HEK293 (cell line): ENCODE data around the gene NCKAP5L.

Experiments used
- SP2 ChIP-seq: fragments of 450-650 bp; formaldehyde crosslinking; IDR thresholded peaks from 2 replicates; pipeline ENCODE4 v1.5.1; 2016; ENCODE audit warnings: missing biosample characterization, missing genetic modification characterization
- TCF7L2 ChIP-seq: IDR thresholded peaks from 2 replicates; pipeline ENCODE4 v1.6.1; 2011; ENCODE audit warnings: low read depth, mild to moderate bottlenecking, inconsistent platforms, low read length, moderate library complexity, borderline replicate concordance
- ZNF350 ChIP-seq: fragments of 450-650 bp; formaldehyde crosslinking; IDR thresholded peaks from 2 replicates; pipeline ENCODE4 v1.5.0; 2017; ENCODE audit warnings: missing biosample characterization, mild to moderate bottlenecking, missing genetic modification characterization
- ZNF510 ChIP-seq: fragments of 450-650 bp; formaldehyde crosslinking; IDR thresholded peaks from 2 replicates; pipeline ENCODE4 v1.5.1; 2018; ENCODE audit warnings: mild to moderate bottlenecking, missing genetic modification characterization, missing biosample characterization; ENCODE audit not compliant: insufficient replicate concordance
- ZNF561 ChIP-seq: fragments of 450-650 bp; IDR thresholded peaks from 2 replicates; pipeline ENCODE4 v1.5.1; 2018; ENCODE audit warnings: missing biosample characterization, missing genetic modification characterization, borderline replicate concordance
- ZNF658 ChIP-seq: fragments of 450-650 bp; formaldehyde crosslinking; IDR thresholded peaks from 2 replicates; pipeline ENCODE4; 2016; ENCODE audit warnings: missing biosample characterization, missing genetic modification characterization
- TF ChIP-seq, protein P1 (sequence below): fragments of 450-650 bp; formaldehyde crosslinking; IDR thresholded peaks from 2 replicates; pipeline ENCODE4 v1.5.1; 2016; ENCODE audit warnings: missing biosample characterization, missing genetic modification characterization

DNA sequence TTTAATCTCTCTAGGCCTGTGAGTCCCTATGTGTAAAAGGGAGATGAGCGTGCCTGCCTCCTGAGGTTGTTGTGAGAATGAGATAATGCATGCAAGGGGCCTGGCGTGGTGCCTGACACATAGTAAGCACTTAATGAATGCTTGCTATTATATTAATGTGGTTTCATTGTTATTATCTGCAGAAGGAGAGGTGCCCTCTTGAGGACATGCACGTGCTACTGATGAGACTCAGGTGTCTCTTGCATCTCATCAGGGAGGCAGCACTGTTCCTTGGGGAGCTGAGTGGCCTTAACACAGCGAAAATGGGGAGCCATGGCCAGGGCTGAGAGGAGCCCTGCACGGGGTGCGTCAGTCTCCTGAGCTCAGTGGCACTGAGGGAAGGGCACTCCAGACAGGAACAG is 44.6 kb upstream of the NCKAP5L start:
- TF ChIP-seq, protein P1, sequence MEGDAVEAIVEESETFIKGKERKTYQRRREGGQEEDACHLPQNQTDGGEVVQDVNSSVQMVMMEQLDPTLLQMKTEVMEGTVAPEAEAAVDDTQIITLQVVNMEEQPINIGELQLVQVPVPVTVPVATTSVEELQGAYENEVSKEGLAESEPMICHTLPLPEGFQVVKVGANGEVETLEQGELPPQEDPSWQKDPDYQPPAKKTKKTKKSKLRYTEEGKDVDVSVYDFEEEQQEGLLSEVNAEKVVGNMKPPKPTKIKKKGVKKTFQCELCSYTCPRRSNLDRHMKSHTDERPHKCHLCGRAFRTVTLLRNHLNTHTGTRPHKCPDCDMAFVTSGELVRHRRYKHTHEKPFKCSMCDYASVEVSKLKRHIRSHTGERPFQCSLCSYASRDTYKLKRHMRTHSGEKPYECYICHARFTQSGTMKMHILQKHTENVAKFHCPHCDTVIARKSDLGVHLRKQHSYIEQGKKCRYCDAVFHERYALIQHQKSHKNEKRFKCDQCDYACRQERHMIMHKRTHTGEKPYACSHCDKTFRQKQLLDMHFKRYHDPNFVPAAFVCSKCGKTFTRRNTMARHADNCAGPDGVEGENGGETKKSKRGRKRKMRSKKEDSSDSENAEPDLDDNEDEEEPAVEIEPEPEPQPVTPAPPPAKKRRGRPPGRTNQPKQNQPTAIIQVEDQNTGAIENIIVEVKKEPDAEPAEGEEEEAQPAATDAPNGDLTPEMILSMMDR, result no peak
- TF ChIP-seq ZNF658 (tag by site-specific recombination) (no peak), ZNF510 (tag by site-specific recombination) (no peak), ZNF350 (tag by site-specific recombination) (no peak), TCF7L2 (no peak), SP2 (no peak), ZNF561 (no peak)
